ENCODE data around the gene DLGAP4. TPM values are rescaled to one million over a fixed set of nuclear protein-coding genes. Genes with fewer than 3 reads are reported as not detected.

The DLGAP4 gene
- total and polyA plus RNA-seq, 7 donors, result 53.5 to 151 (median 90.4) TPM

- WGBS, 3 donors, result 72 to 75% (median 73%) methylated on average over 17 of the region's 17 CpGs
- intact Hi-C loops (cut with DNase I), result no loop called here
- no peaks in the 10 kb centered on the region for H3K36me3 ChIP-seq (ENCODE audit: insufficient read depth in 1 of 2, low read depth in 1 of 2)
- H3K27ac ChIP-seq, result no peak overlapping the region
- peaks cover 0 to 28% (median 4%) of the 10 kb centered on the region in 3 donors for H3K27me3 ChIP-seq (ENCODE audit: insufficient read depth in 3 of 3, low read length in 2 of 3)
- TF ChIP-seq, protein P1, sequence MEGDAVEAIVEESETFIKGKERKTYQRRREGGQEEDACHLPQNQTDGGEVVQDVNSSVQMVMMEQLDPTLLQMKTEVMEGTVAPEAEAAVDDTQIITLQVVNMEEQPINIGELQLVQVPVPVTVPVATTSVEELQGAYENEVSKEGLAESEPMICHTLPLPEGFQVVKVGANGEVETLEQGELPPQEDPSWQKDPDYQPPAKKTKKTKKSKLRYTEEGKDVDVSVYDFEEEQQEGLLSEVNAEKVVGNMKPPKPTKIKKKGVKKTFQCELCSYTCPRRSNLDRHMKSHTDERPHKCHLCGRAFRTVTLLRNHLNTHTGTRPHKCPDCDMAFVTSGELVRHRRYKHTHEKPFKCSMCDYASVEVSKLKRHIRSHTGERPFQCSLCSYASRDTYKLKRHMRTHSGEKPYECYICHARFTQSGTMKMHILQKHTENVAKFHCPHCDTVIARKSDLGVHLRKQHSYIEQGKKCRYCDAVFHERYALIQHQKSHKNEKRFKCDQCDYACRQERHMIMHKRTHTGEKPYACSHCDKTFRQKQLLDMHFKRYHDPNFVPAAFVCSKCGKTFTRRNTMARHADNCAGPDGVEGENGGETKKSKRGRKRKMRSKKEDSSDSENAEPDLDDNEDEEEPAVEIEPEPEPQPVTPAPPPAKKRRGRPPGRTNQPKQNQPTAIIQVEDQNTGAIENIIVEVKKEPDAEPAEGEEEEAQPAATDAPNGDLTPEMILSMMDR (IDR thresholded peaks at IDR 0.05), result no peak
- no peak overlapping the region for H3K4me3 ChIP-seq
- DNase-seq (no peak), ATAC-seq (no peak)
- peaks cover 9% of the 10 kb centered on the region for H3K4me1 ChIP-seq
- H3K9me3 ChIP-seq, result no peaks in the 10 kb centered on the region
Measured at GRCh38 chr20:36571564-36572504, 265.7 kb downstream of the DLGAP4 start.

DNA sequence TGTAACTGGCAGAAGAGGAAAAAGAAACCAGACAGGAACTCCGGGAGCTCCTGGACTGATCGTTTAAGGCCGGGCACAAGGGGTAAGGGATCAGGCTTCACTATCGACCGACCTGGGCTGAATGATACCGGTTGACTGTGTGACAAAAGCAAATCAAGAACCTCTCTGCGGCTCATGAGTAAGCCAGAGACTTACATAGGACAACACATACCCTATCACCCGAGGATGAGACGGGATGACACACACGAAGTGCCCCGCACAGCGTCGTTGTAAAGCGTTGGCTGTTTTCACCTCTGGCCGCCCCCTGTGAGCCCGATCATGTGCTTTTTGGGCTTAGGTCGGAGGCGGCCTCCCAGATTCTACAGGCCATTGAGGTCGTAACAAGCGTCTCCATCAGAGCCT lies 266.6 kb downstream of the DLGAP4 start:
- TF ChIP-seq, protein P1 (IDR thresholded peaks at IDR 0.05), result no peak
- ATAC-seq (peak in 2 of 4 donors; percentile 29 to 30), DNase-seq (no peak)
- Histone ChIP-seq H3K4me1 (peaks cover 9% of the 10 kb centered on the region), H3K9me3 (no peaks in the 10 kb centered on the region), H3K36me3 (ENCODE audit: insufficient read depth in 1 of 2, low read depth in 1 of 2) (no peaks in the 10 kb centered on the region), H3K27ac (peak overlapping the region; percentile 76), H3K27me3 (ENCODE audit: insufficient read depth in 3 of 3, low read length in 2 of 3) (peaks cover 0 to 34% (median 4%) of the 10 kb centered on the region in 3 donors), H3K4me3 (peak overlapping the region; percentile 82)
- intact Hi-C loops (cut with DNase I), result no loop called here
- WGBS, 3 donors, result 24 to 27% (median 27%) methylated on average over 20 of the region's 20 CpGs

- peak; percentile 83 to 85 for DNase-seq
- no peaks in the 10 kb centered on the region for H3K36me3 ChIP-seq (ENCODE audit: insufficient read depth in 1 of 2, low read depth in 1 of 2)
- ATAC-seq, result peak; percentile 74 to 82 (median 78)
- 3 to 8% (median 5%) methylated on average over 30 to 80 of the region's 80 CpGs for WGBS, 3 donors
- intact Hi-C loops (cut with DNase I), result no loop called here
- H3K27me3 ChIP-seq (ENCODE audit: insufficient read depth in 3 of 3, low read length in 2 of 3), result peaks cover 0 to 34% (median 4%) of the 10 kb centered on the region in 3 donors
- H3K4me3 ChIP-seq, result peak within 1 kb of the TSS; percentile 82
- TF ChIP-seq, protein P1 (IDR thresholded peaks at IDR 0.05), result no peak
- peak within 1 kb of the TSS; percentile 76 for H3K27ac ChIP-seq
- H3K9me3 ChIP-seq, result no peaks in the 10 kb centered on the region
- H3K4me1 ChIP-seq, result peaks cover 9% of the 10 kb centered on the region
Measured at GRCh38 chr20:36573103-36573797, 267.1 kb downstream of the DLGAP4 start, which contains the start of gene TGIF2. TSS of gene TGIF2 (plus strand) at chr20:36573597. CDS start at chr20:36578775, 5,178 bp downstream.

- DNase-seq (peak; percentile 46 to 65), ATAC-seq (peak in 3 of 4 donors; percentile 19 to 31 (median 22))
- H3K4me3 ChIP-seq, result peak overlapping the region; percentile 82
- 0 to 1% (median 1%) methylated on average over 32 to 53 of the region's 53 CpGs for WGBS, 3 donors
- TF ChIP-seq, protein P1 (IDR thresholded peaks at IDR 0.05), result no peak
- H3K27ac ChIP-seq, result peak overlapping the region; percentile 76
- intact Hi-C loops (cut with DNase I), result no loop called here
- peaks cover 0 to 40% (median 4%) of the 10 kb centered on the region in 3 donors for H3K27me3 ChIP-seq (ENCODE audit: insufficient read depth in 3 of 3, low read length in 2 of 3)
- no peaks in the 10 kb centered on the region for H3K9me3 ChIP-seq
- H3K4me1 ChIP-seq, result peaks cover 9% of the 10 kb centered on the region
- H3K36me3 ChIP-seq (ENCODE audit: insufficient read depth in 1 of 2, low read depth in 1 of 2), result no peaks in the 10 kb centered on the region
Measured at GRCh38 chr20:36573798-36574365, 267.7 kb downstream of the DLGAP4 start.

Measured in psoas muscle (tissue), 8 donors.